Mesenchymal stem cell (in vitro differentiated cells and primary cell): ENCODE data around the gene THBS4.
"Not testable (repeated sequence)": the region's sequence is repeated elsewhere in the genome, so short reads cannot be mapped to it uniquely, and the experiment has no call there.

Experiments used
- DNase-seq: peaks from one replicate; pipeline ENCODE4 v3.0.0-alpha.2; 2013
- H2AFZ ChIP-seq: one replicate; pipeline ENCODE4 v1.6.1; 2013; ENCODE audit warnings: low read depth, mild to moderate bottlenecking, control low read depth, inconsistent platforms, low read length, moderate library complexity
- H2AK5ac ChIP-seq: 2 replicates; pipeline ENCODE4 v1.6.1; 2013; ENCODE audit warnings: low read length, moderate library complexity, mild to moderate bottlenecking, inconsistent platforms; ENCODE audit not compliant: severe bottlenecking
- H2BK120ac ChIP-seq: one replicate; pipeline ENCODE4 v1.6.1; 2013; ENCODE audit warnings: low read depth, mild to moderate bottlenecking, inconsistent platforms, low read length, moderate library complexity
- H2BK12ac ChIP-seq, 2 experiments: one replicate each; pipeline ENCODE4 v1.6.1; 2013; ENCODE audit warnings: inconsistent platforms in 2 of 2, low read length in 2 of 2, mild to moderate bottlenecking in 2 of 2, moderate library complexity in 2 of 2, control low read depth in 1 of 2
- H2BK15ac ChIP-seq: one replicate; pipeline ENCODE4 v1.6.1; 2013; ENCODE audit warnings: mild to moderate bottlenecking, low read depth, inconsistent platforms; ENCODE audit not compliant: poor library complexity, severe bottlenecking
- H2BK5ac ChIP-seq: 2 replicates; pipeline ENCODE4 v1.6.1; 2013; ENCODE audit warnings: low read depth, mild to moderate bottlenecking, low read length, control low read depth, inconsistent platforms; ENCODE audit not compliant: poor library complexity, severe bottlenecking
- H3K14ac ChIP-seq, 2 experiments: one replicate each; pipeline ENCODE4 v1.6.1; 2013; ENCODE audit warnings: inconsistent platforms in 2 of 2, low read length in 2 of 2, control low read depth in 1 of 2, mild to moderate bottlenecking in 1 of 2, moderate library complexity in 1 of 2
- H3K18ac ChIP-seq, 2 experiments: one replicate each; pipeline ENCODE4 v1.6.1; 2013; ENCODE audit warnings: inconsistent platforms in 2 of 2, low read length in 2 of 2, control low read depth in 1 of 2, low read depth in 1 of 2, mild to moderate bottlenecking in 1 of 2
- H3K23ac ChIP-seq, 2 experiments: one replicate each; pipeline ENCODE4 v1.6.1; 2013; ENCODE audit warnings: inconsistent platforms in 2 of 2, low read length in 2 of 2, mild to moderate bottlenecking in 2 of 2, moderate library complexity in 2 of 2, control low read depth in 1 of 2
- H3K27ac ChIP-seq: 2 replicates; pipeline ENCODE4 v1.5.1; 2013; ENCODE audit warnings: mild to moderate bottlenecking, moderate library complexity, low read length, control low read depth, inconsistent platforms; ENCODE audit not compliant: poor library complexity, severe bottlenecking
- H3K27me3 ChIP-seq, 2 experiments: 2 replicates each; pipeline versions ENCODE4 v1.6.1 to v1.7.0; 2013; ENCODE audit warnings: low read length in 2 of 2, mild to moderate bottlenecking in 2 of 2, moderate library complexity in 2 of 2, control low read depth in 1 of 2, inconsistent platforms in 1 of 2; ENCODE audit not compliant: control insufficient read depth in 1 of 2, insufficient read depth in 1 of 2
- H3K36me3 ChIP-seq, 2 experiments: 2 replicates each; pipeline versions ENCODE4 v1.6.1 to v1.7.0; 2013; ENCODE audit warnings: low read length in 2 of 2, control low read depth in 1 of 2, inconsistent platforms in 1 of 2, low read depth in 1 of 2, mild to moderate bottlenecking in 1 of 2; ENCODE audit not compliant: insufficient read depth in 2 of 2, control insufficient read depth in 1 of 2
- H3K4ac ChIP-seq, 2 experiments: one replicate each; pipeline ENCODE4 v1.6.1; 2013; ENCODE audit warnings: inconsistent platforms in 2 of 2, low read length in 2 of 2, mild to moderate bottlenecking in 2 of 2, moderate library complexity in 2 of 2, control low read depth in 1 of 2, low read depth in 1 of 2
- H3K4me1 ChIP-seq: 2 replicates; pipeline ENCODE4 v1.6.1; 2013; ENCODE audit warnings: low read depth, low read length, control low read depth; ENCODE audit not compliant: control insufficient read depth, insufficient read depth
- H3K4me2 ChIP-seq: 2 replicates; pipeline ENCODE4 v1.6.1; 2013; ENCODE audit warnings: low read length, mild to moderate bottlenecking, inconsistent platforms; ENCODE audit not compliant: poor library complexity, severe bottlenecking
- H3K4me3 ChIP-seq, 2 experiments: 2 replicates each; pipeline versions ENCODE4 v1.5.1 to v1.7.0; 2013; ENCODE audit warnings: low read length in 2 of 2, mild to moderate bottlenecking in 2 of 2, control low read depth in 1 of 2, low read depth in 1 of 2; ENCODE audit not compliant: insufficient read depth in 1 of 2
- H3K79me1 ChIP-seq: replicated peaks from 2 replicates; pipeline ENCODE4 v1.6.1; 2013; ENCODE audit warnings: mild to moderate bottlenecking, control low read depth, low read length, inconsistent platforms; ENCODE audit not compliant: poor library complexity, severe bottlenecking
- H3K9ac ChIP-seq: 2 replicates; pipeline ENCODE4 v1.7.0; 2013; ENCODE audit warnings: mild to moderate bottlenecking, low read length, moderate library complexity
- H3K9me3 ChIP-seq: 2 replicates; pipeline ENCODE4 v1.7.0; 2013; ENCODE audit warnings: mild to moderate bottlenecking, low read length; ENCODE audit not compliant: control insufficient read depth
- H4K8ac ChIP-seq: one replicate; pipeline ENCODE4 v1.6.1; 2013; ENCODE audit warnings: inconsistent platforms, mild to moderate bottlenecking, low read length, moderate library complexity
- H4K91ac ChIP-seq: one replicate; pipeline ENCODE4 v1.6.1; 2013; ENCODE audit warnings: mild to moderate bottlenecking, low read length, inconsistent platforms
- WGBS: methylation state at CpG from one replicate; pipeline ENCODE4 v1.1.7; 2013; ENCODE audit warnings: mixed read lengths; 5-methylcytosine and 5-hydroxymethylcytosine counted together

THBS4 gene

GRCh38 chr5:80105698-80106439 is 70.7 kb downstream of the THBS4 start:
- Histone ChIP-seq H4K8ac (no peak overlapping the region), H3K14ac (no peak overlapping the region), H2BK120ac (no peak overlapping the region), H3K23ac (no peak overlapping the region), H3K18ac (no peak overlapping the region), H2BK12ac (no peak overlapping the region), H3K4ac (no peak overlapping the region), H3K4me1 (peaks cover 11% of the 10 kb centered on the region), H4K91ac (no peak overlapping the region), H3K4me3 (no peak overlapping the region), H2BK5ac (no peak overlapping the region), H3K9ac (no peak overlapping the region), H3K9me3 (no peaks in the 10 kb centered on the region), H3K4me2 (no peak overlapping the region), H2BK15ac (no peak overlapping the region), H2AK5ac (no peak overlapping the region), H3K79me1 (no peaks in the 10 kb centered on the region), H3K36me3 (no peaks in the 10 kb centered on the region), H3K27me3 (peaks cover 0 to 25% of the 10 kb centered on the region in 2 experiments), H3K27ac (no peak overlapping the region), H2AFZ (no peak overlapping the region)
- 83% methylated on average over 6 of the region's 7 CpGs for WGBS
- DNase-seq = no peak

DNA sequence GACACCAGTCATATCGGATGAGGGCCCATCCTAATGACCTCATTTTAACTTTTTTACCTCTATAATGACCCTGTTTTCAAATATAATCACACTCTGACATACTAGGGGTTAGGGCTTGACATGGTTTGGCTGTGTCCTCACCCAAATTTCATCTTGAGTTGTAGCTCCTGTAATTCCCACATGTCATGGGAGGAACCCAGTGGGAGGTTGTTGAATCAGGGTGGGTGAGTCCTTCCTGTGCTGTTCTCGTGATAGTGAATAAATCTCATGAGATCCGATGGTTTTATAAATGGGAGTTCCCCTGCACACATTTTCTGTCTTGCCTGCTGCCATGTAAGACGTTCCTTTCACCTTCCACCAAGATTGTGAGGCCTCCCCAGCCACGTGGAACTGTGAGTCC is 71.8 kb downstream of the THBS4 start:
- peaks cover 0 to 29% of the 10 kb centered on the region in 2 experiments for H3K27me3 ChIP-seq
- H3K9ac ChIP-seq = no peak overlapping the region
- H2BK120ac ChIP-seq = no peak overlapping the region
- H3K14ac ChIP-seq = no peak overlapping the region
- no peak overlapping the region for H3K4me2 ChIP-seq
- no peak overlapping the region for H3K18ac ChIP-seq
- DNase-seq = no peak
- H4K91ac ChIP-seq = no peak overlapping the region
- H2AK5ac ChIP-seq = no peak overlapping the region
- H3K4ac ChIP-seq = no peak overlapping the region
- H3K36me3 ChIP-seq = no peaks in the 10 kb centered on the region
- no peak overlapping the region for H3K23ac ChIP-seq
- H3K9me3 ChIP-seq = no peaks in the 10 kb centered on the region
- no peak overlapping the region for H2BK15ac ChIP-seq
- peaks cover 14% of the 10 kb centered on the region for H3K4me1 ChIP-seq
- no peak overlapping the region for H4K8ac ChIP-seq
- 100% methylated on average over 2 of the region's 5 CpGs for whole genome bisulfite sequencing
- H3K4me3 ChIP-seq = no peak overlapping the region
- no peak overlapping the region for H2AFZ ChIP-seq
- no peaks in the 10 kb centered on the region for H3K79me1 ChIP-seq
- H2BK12ac ChIP-seq = no peak overlapping the region
- no peak overlapping the region for H3K27ac ChIP-seq
- no peak overlapping the region for H2BK5ac ChIP-seq

DNA sequence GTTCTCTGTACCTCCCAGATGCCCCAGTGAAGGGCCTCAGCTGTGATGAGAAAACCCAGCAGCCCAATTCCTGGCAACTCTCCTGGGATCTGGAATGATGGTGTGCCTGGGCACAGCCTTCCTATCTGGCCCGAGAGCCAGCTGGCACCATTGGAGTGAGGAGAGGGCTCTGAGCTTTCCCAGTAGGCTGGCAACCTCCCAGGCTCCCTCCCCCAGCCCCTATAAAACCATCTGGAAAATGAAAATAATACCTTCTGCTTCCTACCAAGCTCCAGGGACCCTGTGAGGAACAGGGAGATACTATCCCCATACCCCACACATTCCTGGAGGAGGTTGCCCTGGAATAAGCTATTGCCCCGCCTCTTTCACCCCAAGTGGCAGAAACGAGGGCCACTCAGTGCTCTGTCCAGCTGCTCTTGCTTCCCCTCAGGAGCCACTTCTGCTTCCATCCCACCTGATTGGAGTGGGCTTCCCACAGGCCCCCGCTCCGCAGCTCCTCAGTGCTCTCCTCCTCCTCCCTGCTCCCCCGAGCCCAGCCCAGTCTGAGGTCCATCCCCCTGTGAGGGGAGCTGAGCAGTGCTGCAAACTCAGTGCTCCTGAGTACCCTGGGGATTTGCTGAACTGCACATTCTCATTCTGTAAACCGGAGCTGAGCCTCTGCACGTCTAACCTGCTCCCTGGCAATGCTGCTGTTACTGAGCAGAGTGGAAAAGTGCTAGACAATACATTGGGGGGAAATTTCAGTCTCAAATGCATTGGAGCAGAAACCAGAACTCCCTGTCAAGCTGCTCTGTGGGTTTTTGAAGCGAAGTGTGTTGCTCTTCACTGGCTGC is 74.7 kb downstream of the THBS4 start:
- Histone ChIP-seq H3K27ac (no peak overlapping the region), H2BK120ac (no peak overlapping the region), H3K4ac (no peak overlapping the region), H4K91ac (peak overlapping the region; percentile 30), H2BK12ac (no peak overlapping the region), H3K14ac (peak overlapping the region in 1 of 2 experiments; percentile 22), H3K79me1 (no peaks in the 10 kb centered on the region), H3K9me3 (no peaks in the 10 kb centered on the region), H3K4me3 (no peak overlapping the region), H3K36me3 (no peaks in the 10 kb centered on the region), H2BK5ac (no peak overlapping the region), H4K8ac (no peak overlapping the region), H3K4me2 (peak overlapping the region; percentile 30), H3K27me3 (peaks cover 0 to 22% of the 10 kb centered on the region in 2 experiments), H3K23ac (no peak overlapping the region), H2BK15ac (no peak overlapping the region), H3K9ac (no peak overlapping the region), H3K4me1 (peaks cover 15% of the 10 kb centered on the region), H2AFZ (no peak overlapping the region), H2AK5ac (peak overlapping the region; percentile 13), H3K18ac (no peak overlapping the region)
- no peak for DNase-seq
- WGBS = 48% methylated on average over 9 of the region's 9 CpGs

- Histone ChIP-seq H3K4me2 (peak overlapping the region; percentile 26), H3K27me3 (peaks cover 0 to 14% of the 10 kb centered on the region in 2 experiments), H3K27ac (peak overlapping the region; percentile 37), H3K4me1 (peaks cover 15% of the 10 kb centered on the region)
- not testable (repeated sequence) for H3K4ac ChIP-seq, H2AFZ ChIP-seq, H2BK15ac ChIP-seq, DNase-seq, H2BK5ac ChIP-seq, H3K36me3 ChIP-seq, H3K9me3 ChIP-seq, H2BK12ac ChIP-seq, H3K4me3 ChIP-seq, H3K14ac ChIP-seq, H3K23ac ChIP-seq, H2BK120ac ChIP-seq, H3K9ac ChIP-seq, H2AK5ac ChIP-seq, H4K91ac ChIP-seq, H3K18ac ChIP-seq, H3K79me1 ChIP-seq, H4K8ac ChIP-seq
- 37% methylated on average over 5 of the region's 5 CpGs for WGBS
These were observed 76.3 kb downstream of the THBS4 start for GRCh38 chr5:80111376-80111990.
